IPS-18c (cell line): Measurements from ENCODE around the gene KHSRP.
"Not testable (repeated sequence)": the region's sequence is repeated elsewhere in the genome, so short reads cannot be mapped to it uniquely, and the experiment has no call there.

Experiments used
- H3K4me3 ChIP-seq: 2 replicates; pipeline ENCODE4 v1.7.0; 2013; ENCODE audit warnings: low read depth, mild to moderate bottlenecking, low read length, moderate library complexity; ENCODE audit not compliant: insufficient read depth
- H3K9me3 ChIP-seq: one replicate; pipeline ENCODE4 v1.6.1; 2013; ENCODE audit warnings: mild to moderate bottlenecking, low read length, moderate library complexity; ENCODE audit not compliant: control insufficient read depth, insufficient read depth

KHSRP gene

DNA sequence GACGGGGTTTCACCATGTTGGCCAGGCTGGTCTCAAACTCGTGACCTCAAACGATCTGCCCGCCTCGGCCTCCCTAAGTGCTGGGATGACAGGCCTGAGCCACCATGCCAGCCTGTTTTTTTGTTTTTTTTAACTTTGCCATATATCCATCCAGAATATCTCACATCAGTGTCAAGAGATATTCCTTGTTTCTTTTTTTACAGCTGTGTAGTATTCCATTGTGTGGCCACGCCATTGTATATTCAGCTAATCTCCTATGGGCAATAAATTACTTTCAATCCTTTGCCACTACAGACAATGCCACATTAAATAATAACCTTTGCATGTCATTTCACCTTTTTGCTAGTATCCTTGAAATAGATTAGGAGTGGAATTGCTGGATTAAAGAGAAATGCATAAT lies 15.3 kb downstream of the KHSRP start:
- H3K9me3 ChIP-seq = no peaks in the 10 kb centered on the region
- H3K4me3 ChIP-seq = no peak overlapping the region

DNA sequence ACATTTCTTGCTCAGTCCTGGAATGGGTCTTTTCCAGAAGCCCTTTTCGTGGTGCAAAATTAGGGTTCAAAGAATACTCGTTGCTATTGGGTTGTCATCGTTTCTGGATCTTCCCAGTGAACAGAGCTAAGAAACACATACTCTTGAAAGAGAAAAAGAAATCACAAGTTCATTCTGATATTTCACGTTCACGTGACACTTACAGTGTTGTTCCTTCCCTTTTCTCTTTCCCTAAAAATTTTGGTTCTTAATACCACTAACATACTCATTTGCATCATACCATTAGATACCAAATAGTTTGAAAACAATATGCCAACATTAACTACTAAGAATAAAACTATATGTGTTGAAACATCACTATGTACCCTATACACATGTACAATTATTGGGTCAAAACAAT lies 18.2 kb downstream of the KHSRP start:
- Histone ChIP-seq H3K9me3 (no peaks in the 10 kb centered on the region), H3K4me3 (no peak overlapping the region)

DNA sequence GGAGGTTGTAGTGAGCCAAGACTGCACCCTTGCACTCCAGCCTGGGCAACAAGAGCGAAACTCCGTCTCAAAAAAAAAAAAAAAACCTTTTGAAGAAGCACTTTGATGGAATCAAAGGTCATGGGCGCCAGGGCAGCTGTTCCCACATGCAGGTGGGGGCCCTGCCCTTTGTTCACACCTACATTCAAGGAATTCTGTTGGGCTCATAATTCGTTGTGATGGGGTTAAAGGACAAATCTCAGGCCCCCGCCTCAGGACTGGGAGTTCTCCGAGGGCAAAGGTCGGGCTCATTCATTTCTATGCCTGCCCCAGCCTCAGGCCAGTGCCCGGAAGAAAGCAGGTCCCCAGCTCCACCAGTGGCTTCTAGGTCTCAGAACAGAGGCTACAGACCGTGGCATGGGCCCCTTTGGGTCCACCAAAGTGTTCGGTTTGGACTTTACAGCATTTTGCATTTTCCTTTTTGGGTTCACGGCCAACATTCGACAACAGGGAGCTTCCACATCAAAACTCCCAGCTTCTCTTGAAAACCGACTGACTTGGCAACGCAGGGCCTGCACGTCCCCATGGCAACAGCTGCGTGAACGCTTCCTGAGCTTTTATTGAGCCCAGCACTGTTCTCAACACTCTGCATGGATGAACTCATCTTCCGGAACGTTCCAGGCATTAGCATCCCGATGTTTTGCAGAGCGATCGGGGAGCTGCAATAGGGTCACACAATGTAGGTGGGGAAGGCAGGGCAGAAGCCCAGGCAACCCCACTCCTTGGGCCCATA lies 21.6 kb downstream of the KHSRP start:
- no peak overlapping the region for H3K4me3 ChIP-seq
- no peaks in the 10 kb centered on the region for H3K9me3 ChIP-seq

DNA sequence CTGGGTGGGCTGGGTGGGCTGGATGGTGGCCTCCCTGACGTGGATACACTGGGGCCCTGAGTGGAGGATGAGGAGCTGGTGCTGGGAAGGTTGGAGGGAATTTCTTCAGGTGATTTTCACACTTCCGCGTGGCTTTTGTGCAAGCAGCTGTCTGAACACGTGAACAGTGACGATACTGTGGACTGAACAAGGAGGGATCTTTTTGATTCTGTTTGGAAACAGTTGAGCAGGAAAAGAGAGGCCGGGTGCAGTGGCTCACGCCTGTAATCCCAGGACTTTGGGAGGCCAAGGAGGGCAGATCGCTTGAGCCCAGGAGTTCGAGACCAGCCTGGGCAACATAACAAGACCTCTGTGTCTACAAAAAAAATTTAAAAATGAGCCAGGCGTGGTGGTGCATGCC lies 22.6 kb downstream of the KHSRP start:
- Histone ChIP-seq H3K9me3 (no peaks in the 10 kb centered on the region), H3K4me3 (no peak overlapping the region)

DNA sequence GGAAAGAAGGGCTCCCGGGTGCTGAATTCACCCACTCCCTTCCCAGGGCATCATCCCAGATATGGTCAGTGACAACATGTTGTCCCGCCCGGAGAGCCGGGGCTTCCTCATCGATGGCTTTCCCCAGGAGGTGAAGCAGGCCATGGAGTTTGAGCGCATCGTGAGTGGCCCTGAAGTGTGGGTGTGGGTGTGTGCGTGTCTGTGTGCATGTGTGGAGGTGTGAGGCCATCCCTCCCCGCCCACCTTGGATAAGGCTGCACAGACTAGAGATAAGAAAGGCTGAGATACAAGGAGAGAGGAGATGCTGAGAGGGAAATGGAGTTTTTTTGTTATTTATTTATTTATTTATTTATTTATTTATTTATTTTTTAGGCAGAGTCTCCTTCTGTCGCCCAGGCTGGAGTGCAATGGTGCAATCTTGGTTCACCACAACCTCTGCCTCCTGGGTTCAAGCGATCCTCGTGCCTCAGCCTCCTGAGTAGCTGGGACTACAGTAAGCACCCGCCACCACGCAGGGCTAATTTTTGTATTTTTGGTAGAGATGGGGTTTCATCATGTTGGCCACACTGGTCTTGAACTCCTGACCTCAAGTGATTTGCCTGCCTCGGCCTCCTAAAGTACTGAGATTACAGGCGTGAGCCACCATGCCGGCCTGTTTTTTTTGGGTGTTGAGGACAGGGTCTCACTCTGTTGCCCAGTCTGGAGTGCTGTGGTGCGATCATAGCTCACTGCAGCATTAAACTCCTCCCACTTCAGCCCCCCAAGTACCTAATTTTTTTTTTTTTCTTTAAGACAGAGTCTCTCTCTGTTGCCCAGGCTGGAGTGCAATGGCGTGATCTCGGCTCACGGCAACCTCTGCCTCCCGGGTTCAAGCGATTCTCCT lies 24.3 kb downstream of the KHSRP start:
- H3K9me3 ChIP-seq, H3K4me3 ChIP-seq: not testable (repeated sequence)

DNA sequence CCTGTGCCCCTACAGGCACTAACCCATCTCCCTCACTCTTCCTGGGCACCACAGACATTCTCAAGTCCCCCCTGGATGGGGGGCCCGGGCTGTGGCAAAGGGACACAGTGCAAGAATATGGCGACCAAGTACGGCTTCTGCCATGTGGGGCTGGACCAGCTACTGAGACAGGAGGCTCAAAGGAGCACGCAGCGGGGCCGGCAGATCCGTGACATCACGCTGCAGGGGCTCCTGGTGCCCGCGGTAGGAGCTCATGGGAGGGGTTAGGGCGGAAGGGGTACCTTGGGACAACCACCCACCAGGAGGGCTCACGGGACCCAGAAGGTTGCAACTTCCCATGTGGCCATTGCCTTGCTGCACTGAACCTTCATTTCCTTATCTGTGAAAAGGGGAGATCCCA lies 28.3 kb downstream of the KHSRP start:
- H3K9me3 ChIP-seq = no peaks in the 10 kb centered on the region
- no peak overlapping the region for H3K4me3 ChIP-seq

DNA sequence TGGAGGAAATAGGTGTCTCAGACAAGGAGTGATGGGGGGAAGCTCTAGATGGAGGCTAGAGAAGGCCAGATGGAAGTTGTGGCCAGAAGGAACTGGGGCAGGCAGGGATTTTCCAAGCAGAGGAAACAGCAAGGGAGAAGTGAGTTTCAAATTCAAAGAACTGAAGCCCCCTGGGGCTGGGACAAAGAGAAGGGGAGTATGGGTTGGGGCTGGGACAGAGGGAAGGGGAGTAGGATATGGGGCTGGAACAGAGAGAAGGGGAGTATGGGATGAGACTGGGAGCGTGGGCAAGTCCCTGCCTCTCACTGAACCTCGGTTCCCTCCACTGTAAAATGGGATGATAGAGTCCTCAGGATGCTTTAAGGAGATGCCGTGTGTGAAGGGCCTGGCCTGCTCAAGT lies 29.8 kb downstream of the KHSRP start:
- no peak overlapping the region for H3K4me3 ChIP-seq

DNA sequence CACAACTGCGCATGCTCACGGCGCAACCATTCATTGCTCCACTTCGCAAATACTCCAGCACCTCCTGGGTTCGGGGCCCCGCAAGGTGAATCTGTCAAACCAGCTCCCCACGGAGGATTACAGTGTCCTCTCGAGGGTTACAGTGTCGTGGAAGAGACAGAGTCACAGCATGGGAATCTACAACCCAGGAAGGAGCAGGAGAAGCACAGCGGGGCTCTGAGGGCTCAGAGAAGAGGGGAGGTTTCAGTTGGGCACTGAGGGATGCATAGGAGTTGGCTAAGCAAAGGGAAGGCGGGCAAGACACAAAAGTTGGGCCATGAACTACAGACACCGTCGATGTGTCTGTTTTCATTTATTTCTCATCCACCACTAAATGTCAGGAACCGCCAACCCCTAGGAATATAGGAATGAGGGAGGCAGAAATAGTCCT lies 30.6 kb downstream of the KHSRP start:
- no peaks in the 10 kb centered on the region for H3K9me3 ChIP-seq
- H3K4me3 ChIP-seq = peak overlapping the region; percentile 94

More for the DNA sequence above, 29.8 kb downstream of the KHSRP start:
- no peaks in the 10 kb centered on the region for H3K9me3 ChIP-seq

DNA sequence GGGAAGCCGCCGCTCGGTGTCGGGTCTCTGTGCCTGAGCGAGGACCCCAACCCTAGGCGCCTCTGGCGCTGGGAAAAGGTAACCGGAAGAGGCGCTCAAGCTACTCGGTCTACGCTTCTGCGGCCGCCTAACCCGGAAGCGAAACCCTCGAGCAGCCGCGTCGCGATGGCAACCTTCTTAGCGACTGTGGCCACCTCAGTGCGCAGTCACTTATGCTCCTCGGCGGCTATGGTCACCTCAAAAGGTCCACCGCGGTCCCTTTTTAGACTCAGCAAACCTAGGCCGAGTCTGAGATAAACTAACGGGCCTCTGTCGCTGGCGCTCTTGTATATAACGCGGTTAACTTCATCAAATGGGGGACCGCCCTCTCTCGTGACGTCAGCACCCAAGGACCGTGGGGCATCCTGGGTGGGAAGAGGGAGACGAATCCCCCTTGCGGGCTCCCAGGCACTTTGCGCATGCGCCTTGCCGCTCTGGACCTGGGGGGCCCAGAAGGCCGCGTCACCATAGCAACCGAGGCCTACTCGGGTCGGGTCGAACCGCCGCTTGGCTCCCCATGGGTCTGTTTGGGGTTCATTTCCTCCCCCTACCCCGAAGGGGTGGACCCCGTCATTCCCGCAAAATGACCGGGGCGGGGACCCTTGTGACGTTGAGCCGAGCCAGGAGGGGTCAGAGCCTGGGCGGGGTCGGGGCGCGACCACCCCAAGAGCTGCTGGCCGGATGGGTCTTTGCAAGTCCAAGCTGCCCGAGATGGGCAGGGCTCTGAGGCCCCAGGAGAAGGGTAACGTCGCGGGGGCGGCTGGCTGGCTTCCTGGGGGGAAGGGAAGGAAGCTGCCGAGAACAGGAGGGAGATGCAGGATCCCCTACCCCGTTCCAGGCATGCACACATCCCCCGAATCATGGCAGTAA lies 31.3 kb downstream of the KHSRP start, which contains the start of gene GTF2F1:
Gene GTF2F1 (minus strand): TSS at position 91 of the 909 bp plus-strand sequence. CDS start 169 bp downstream, outside the sequence.
- peak within 1 kb of the TSS; percentile 94 for H3K4me3 ChIP-seq
- no peaks in the 10 kb centered on the region for H3K9me3 ChIP-seq

DNA sequence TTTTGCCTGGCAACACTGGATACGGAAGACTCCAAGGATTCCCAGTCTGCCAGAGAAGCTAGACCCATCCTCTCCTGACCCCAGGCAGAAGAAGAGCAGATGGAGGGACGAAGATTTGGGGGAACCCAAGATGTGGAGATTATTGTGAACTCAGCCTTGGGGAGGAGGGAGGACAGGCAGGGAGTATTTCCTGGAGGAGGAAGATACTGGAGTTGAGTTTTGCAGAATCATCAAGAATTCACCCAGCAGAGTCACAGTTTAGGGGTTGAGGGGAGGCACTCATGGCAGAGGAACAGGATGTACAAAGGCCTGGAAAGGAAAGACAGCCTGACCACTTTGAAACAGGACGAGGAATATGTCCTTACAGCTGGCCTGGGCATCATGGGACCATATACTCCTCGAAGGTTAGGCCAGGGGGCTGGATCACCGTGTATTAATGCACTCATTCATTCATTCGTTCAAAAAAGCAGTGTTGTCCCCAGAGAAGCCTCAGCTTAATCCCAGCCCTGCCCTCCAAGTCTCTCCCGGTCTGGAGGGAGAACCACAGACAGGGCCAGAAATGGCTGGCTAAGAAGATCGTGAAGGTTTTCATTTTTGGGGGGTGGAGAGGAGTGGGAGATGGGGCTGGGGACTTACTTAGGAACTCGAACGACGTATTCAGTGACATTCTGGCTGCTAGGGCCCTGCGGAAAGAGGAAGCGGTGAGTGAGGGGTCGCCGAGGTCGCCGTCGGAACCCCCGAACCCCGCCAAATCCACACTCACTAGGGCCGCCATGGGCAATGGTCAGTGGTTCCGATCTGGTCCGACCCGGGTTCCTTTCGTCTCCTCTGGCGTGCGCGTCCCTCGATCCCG lies 32.2 kb downstream of the KHSRP start:
- Histone ChIP-seq H3K9me3 (no peaks in the 10 kb centered on the region), H3K4me3 (peak overlapping the region; percentile 94)

DNA sequence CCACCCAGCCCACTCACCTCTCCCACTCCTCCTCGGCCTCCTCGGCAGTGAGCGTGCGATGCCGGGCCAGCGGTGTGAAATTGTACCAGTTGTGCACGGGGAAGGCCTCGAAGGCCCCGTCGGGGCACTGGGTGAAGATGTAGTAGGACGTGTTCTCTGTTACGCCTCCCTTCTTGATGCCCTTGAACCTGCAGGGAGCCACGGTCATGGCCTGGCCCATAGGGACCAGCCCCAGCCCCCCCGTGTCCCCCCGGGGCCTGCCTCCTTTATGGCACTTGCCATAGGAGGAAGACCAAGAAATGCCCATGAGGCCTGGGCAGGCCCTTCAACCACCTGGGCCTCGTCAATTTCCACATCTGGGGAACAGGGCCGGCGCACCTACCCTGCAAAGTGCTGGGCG lies 37.2 kb downstream of the KHSRP start:
- H3K9me3 ChIP-seq = peaks cover 2% of the 10 kb centered on the region
- H3K4me3 ChIP-seq = no peak overlapping the region

DNA sequence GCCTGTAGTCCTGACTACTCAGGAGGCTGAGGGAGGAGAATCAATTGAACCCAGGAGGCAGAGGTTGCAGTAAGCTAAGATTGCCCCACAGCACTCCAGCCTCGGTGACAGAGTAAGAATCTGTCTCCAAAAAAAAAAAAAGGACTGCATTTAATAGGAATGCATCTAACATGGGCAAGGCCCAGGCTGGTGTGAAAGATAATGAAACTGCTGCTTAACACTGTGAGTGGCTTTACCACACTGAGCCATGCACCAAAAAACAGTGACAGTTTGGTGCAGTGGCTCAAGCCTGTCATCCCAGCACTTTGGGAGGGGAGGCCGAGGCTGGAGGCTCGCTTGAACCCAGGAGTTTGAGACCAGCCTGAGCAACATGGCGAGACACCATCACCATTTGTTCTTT lies 40.2 kb downstream of the KHSRP start:
- Histone ChIP-seq H3K9me3 (peaks cover 5% of the 10 kb centered on the region), H3K4me3 (no peak overlapping the region)

DNA sequence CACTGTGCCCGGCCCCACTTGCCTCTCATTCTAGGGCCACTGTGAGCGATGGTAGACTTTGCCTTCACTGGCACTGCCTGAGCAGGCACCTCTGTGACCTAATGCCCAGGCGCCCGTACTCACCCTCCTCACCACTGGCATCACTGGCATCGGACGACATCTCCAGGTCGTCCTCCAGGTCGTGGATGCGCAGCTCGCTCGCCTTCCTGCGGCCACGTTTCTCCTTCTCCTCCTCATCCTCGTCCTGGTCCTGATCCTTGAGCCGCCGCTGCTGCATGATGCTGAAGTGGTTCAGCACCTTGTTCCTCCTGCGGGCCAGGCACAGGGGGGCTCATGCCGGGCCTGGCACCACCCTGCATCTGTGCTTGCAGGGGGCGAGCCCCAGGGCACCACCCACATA lies 41.4 kb downstream of the KHSRP start:
- Histone ChIP-seq H3K9me3 (peaks cover 5% of the 10 kb centered on the region), H3K4me3 (no peak overlapping the region)

DNA sequence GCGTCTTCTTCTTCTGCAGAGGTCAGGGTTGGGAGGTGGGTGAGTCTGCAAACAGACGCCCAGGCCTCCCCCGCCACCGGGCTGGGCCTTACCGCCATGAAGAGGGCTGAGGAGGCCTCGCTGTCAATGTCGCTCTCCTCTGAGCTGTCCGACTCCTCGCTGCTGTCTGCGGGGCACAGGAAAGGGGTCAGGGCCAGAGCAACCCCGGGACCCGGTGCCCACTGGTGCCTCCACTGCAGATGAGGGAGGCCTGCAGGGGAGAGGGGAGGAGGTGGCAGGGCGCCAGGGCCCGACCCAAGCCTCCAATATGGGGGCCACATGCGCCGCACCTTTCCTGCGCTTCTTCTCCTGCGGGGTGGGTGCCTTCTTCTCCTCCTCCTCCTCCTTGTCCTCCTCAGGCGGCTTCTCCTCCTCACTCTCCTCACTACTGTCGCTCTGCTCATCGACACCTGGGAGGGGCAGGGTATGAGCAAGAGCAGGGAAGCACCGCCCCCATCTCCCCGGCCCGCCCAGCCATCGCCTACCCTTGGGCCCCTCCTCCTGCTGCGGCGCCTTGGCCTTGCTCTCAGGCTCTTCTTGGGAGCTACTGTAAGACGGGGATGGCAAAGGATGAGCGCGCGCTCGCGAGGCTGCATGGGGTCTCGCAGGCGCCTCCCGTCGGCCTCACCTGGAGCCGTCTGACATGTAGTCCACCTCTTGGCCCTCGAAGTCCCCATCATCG lies 43.4 kb downstream of the KHSRP start:
- H3K9me3 ChIP-seq = peaks cover 3% of the 10 kb centered on the region
- H3K4me3 ChIP-seq = no peak overlapping the region

DNA sequence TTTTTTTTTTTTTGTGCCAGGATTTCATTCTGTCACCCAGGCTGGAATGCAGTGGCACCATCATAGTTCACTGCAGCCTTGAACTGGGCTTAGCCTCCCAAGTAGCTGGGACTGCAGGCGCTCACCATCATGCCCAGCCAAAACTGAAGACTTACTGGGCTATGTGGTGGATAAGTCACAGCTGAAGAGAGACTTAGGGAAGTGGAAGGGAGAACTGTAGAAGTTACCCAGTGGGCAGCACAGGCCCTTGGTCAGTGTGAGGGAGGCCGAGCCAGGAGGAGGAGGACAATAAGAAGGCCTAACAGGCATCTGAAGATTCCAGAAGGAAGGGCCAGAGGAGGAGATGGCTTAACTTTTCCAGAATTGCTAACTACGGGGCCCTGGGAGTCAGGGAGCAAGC lies 44.9 kb downstream of the KHSRP start:
- Histone ChIP-seq H3K9me3 (peaks cover 3% of the 10 kb centered on the region), H3K4me3 (no peak overlapping the region)

DNA sequence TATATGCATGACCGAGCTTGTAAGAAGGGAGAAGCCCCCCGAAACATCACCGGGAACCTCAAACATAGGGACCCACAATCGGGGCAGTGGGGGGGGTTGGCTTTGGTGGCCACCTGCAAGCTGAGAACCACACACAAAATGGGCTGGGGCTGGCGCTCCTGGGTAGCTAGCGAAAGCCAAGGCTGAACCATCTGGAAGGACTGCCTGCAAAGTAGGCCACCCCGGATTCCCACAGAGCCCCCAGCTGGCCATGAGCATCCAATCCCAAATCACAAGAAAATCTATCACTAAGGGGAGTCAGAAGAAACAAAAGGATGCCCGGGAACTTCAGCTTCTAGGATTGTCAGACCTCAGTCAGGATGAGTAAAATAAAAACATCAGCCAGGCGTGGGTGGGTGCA lies 46.1 kb downstream of the KHSRP start:
- Histone ChIP-seq H3K4me3 (no peak overlapping the region), H3K9me3 (peaks cover 3% of the 10 kb centered on the region)
